Stimulated activated CD8-positive, alpha-beta memory T cell treated with anti-CD3 and anti-CD28 coated beads, Interleukin-7, amount 100 ng/mL, for 1 hour (primary cell): ENCODE data around the gene ADPRS.

Experiments used
- DNase-seq, 2 donors: peaks; one replicate each; pipeline ENCODE4 v3.0.0-alpha.2; 2020; ENCODE audit warnings: low read depth in 2 of 2

The ADPRS gene

GRCh38 chr1:36133484-36133883, 44.8 kb downstream of the ADPRS start:
- no peak for DNase-seq

DNA sequence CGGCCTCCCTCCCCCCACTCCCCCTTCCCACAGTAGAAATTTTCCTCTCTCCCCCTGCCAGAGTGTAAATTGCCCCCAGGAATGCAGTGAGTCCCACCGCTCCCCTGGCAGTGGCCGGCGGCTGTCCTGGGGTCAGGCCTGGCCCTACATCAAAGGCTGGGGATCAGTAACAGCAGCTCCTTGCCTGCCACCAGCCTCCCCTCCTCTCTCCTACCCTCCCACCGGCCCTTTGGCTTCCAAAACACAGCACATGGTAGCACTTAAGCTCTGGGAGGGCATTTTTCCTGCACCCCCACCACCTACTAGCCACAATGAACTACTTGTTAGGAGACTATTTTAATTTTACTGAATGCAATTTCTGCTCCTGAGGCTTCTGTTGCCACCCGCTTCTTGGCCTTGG, 45.3 kb downstream of the ADPRS start:
- DNase-seq: no peak

DNA sequence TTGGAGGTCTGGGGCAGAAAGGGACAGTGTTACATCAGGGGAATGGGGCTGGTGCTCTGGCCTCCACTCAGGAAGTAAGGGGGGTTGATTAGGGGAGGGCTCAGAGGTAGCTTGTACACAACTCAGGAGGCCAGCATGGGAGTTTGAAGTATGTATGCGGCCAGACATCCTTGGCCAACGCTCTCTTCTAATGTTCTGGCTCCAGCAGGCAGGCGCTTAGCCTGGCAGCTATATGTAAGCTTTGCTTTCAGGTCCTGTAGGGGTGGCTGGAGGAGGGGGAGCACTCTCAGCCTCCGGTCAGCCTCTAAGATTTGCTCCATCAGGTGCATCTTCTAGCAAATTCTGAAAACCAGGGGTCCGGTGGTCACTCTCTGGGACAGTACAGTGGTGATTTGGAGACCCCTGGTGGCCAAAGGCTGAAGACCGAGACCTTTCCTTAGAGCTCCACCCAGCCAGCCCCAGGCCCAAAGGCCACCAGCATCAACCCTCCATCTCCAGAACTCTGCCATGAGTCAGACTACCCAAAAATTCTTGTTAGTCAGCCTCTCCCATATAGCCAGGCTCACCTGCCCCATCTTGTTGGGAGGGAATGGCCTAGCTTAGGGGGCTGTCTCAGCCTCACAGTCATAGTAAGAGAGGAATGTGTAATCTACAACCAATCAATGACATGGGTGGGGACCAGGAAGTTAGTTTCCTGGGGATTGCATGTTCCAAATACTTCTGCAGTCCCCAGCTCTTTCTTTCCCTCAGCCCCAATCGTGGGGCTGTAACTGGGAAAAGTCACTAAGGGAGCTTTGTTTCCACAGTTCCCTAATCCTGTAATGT, 46.0 kb downstream of the ADPRS start:
- no peak for DNase-seq

- DNase-seq: no peak
Measured at GRCh38 chr1:36135330-36135667, 46.6 kb downstream of the ADPRS start.

DNA sequence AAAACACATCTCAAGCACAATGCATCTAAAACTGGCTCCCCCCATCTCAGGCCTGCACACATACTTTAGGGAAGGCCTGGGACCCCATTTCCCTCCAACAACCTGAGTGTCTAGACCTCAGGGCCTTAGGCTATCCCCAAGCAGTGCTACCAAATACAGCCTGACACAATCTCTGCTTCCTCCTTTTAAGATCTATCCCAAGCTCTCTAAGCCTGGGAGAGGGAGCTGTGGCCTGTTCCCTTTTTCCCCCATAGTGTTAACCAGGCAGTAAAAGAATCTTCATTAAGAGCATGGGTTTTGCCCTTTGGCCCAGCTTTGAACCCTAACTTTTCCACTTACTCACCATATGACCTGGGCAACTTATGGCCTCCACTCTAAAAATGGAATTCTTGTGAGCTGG, 47.1 kb downstream of the ADPRS start:
- DNase-seq: no peak

DNA sequence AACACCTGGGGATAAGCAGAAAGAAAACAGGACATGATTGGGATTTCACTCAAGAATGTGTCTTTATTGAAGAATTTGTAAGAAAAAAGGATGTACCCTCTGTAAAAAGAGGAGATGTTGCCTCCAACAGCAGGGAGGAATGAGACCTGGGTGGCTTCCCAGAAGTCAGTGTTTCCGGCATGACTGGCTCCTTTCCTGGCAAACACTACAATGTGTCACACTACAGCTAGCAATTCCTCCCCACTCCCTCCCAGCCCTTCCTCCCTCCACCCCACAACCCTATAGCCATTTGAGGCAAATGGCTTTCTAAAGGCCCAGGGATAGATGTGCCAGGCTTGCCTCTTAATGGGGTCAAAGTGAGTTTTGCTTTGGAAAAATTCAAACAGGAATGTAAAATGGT, 47.8 kb downstream of the ADPRS start:
- DNase-seq: no peak

DNA sequence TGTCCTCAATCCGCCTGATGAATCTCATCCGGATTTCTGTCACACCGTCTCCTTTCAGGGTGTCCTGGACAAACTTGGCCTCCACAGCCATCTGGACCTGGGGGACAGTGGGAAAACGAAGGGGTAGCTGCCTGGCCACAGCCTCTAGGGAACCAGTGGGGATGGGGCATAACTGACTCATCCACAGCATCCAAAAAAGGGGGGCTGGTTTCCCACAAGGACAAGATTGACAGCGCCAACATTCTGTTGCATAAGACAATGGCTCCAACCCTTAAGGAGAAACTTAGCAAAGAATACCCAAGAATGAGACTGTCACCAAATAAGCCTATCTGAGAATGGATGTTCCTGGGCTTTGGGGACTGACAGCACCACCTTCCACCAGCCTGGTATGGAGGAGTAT, 48.5 kb downstream of the ADPRS start:
- DNase-seq: no peak

GRCh38 chr1:36137776-36138175, 49.1 kb downstream of the ADPRS start:
- no peak for DNase-seq

DNA sequence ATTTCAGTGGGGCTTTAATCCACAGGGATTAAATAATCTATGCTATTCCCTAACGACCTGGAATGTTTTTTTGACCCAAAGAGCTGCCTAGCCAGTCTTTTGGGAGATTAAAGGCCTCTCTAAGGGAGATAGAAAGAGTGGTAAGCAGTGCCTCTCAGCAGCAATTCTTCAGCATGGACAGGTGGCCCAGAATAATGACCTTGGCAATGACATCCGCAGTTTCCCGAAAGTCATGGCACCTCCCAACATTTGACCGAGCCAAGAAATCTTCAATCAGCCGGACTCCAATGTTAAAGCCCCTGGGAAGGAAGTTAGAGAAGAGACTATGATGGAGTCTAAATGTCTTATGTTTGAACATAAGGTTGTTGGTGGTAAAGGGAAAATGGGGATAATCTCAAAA, 50.8 kb downstream of the ADPRS start:
- no peak for DNase-seq

DNA sequence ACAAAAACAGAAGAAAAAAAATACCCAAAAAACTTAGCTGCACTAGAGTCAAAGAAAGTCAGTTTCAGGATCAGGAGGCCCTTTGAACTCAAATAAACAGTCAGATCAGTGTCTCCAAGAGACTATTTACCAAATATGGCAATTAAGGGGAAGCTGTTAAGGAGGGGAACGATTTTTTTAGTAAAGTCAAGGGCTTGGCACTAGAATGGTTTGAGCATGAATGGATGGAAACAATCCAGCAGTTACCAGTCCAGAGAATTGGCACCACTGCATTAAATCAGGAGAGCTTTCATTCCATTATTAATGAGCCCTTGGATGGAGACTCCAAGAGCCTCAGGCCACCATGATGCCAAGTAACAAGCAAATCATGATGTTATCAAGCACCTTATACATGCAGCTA, 53.4 kb downstream of the ADPRS start:
- no peak for DNase-seq

DNA sequence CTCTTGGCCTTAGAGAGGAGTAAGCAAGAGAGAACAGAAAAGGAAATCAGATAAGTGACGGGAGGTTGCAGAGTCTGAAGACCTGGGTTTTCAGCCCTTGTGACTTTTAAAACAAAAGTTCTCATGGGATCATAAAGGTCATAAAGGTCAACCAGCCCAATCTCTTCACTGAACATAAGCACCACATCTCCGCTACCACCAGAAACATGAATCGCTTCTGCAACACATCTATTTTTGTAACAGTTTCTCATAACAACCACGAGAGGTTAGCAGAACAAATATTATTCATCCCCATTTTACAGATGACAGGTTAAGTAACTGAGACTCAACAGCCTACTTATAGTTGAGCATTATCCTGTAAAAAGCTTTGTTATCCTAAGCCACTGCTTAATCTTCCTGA, 54.7 kb downstream of the ADPRS start:
- DNase-seq: no peak
